Measurements from ENCODE around the gene HPX. TPM values are rescaled to one million over a fixed set of nuclear protein-coding genes. Genes with fewer than 3 reads are reported as not detected.

HPX gene
- total RNA-seq, 1 experiment from 2014 or later = 0.20 TPM

- H3K4me3 ChIP-seq = peak within 1 kb of the TSS; percentile 81
- H3K36me3 ChIP-seq = peaks cover 18% of the 10 kb centered on the region
- H3K9me3 ChIP-seq = no peaks in the 10 kb centered on the region
- DNase-seq = peak; percentile 92
- no peaks in the 10 kb centered on the region for H3K27me3 ChIP-seq
Measured at GRCh38 chr11:6473451-6474412, 32.9 kb upstream of the HPX start, which contains the start of gene TRIM3. TRIM3 (minus strand) TSS chr11:6473941; CDS start chr11:6465695, 8,246 bp downstream.

- no peak for DNase-seq
- Histone ChIP-seq H3K27me3 (no peaks in the 10 kb centered on the region), H3K4me3 (peak overlapping the region; percentile 81), H3K36me3 (peaks cover 10% of the 10 kb centered on the region), H3K9me3 (no peaks in the 10 kb centered on the region)
Measured at GRCh38 chr11:6472934-6473333, 32.1 kb upstream of the HPX start.

GRCh38 chr11:6469599-6469998 is 28.8 kb upstream of the HPX start:
- Histone ChIP-seq H3K9me3 (no peaks in the 10 kb centered on the region), H3K4me3 (no peak overlapping the region), H3K27me3 (no peaks in the 10 kb centered on the region), H3K36me3 (no peaks in the 10 kb centered on the region; the same call in 1 of the 2 replicates)
- DNase-seq = no peak

GRCh38 chr11:6468712-6469495 is 28.1 kb upstream of the HPX start:
- no peaks in the 10 kb centered on the region; the same call in 1 of the 2 replicates for H3K36me3 ChIP-seq
- H3K4me3 ChIP-seq = no peak overlapping the region
- DNase-seq = peak; percentile 59
- H3K27me3 ChIP-seq = no peaks in the 10 kb centered on the region
- H3K9me3 ChIP-seq = no peaks in the 10 kb centered on the region

- no peaks in the 10 kb centered on the region; the same call in 1 of the 2 replicates for H3K36me3 ChIP-seq
- no peaks in the 10 kb centered on the region for H3K27me3 ChIP-seq
- no peak overlapping the region for H3K4me3 ChIP-seq
- no peaks in the 10 kb centered on the region for H3K9me3 ChIP-seq
- no peak for DNase-seq
Measured at GRCh38 chr11:6459099-6459450, 18.3 kb upstream of the HPX start.

GRCh38 chr11:6458352-6459098 is 17.7 kb upstream of the HPX start:
- no peaks in the 10 kb centered on the region; the same call in 1 of the 2 replicates for H3K36me3 ChIP-seq
- no peaks in the 10 kb centered on the region for H3K9me3 ChIP-seq
- no peak overlapping the region for H3K4me3 ChIP-seq
- no peaks in the 10 kb centered on the region for H3K27me3 ChIP-seq
- DNase-seq = no peak

- no peak for DNase-seq
- H3K27me3 ChIP-seq = no peaks in the 10 kb centered on the region
- H3K9me3 ChIP-seq = no peaks in the 10 kb centered on the region
- peaks cover 3% of the 10 kb centered on the region for H3K36me3 ChIP-seq
- no peak overlapping the region for H3K4me3 ChIP-seq
Measured at GRCh38 chr11:6457581-6458320, 17.0 kb upstream of the HPX start.

GRCh38 chr11:6456361-6457073 is 15.7 kb upstream of the HPX start:
- peaks cover 6% of the 10 kb centered on the region for H3K36me3 ChIP-seq
- no peaks in the 10 kb centered on the region for H3K9me3 ChIP-seq
- no peaks in the 10 kb centered on the region for H3K27me3 ChIP-seq
- H3K4me3 ChIP-seq = no peak overlapping the region
- no peak for DNase-seq

GRCh38 chr11:6455070-6455469 is 14.3 kb upstream of the HPX start:
- no peaks in the 10 kb centered on the region for H3K27me3 ChIP-seq
- H3K4me3 ChIP-seq = no peak overlapping the region
- H3K9me3 ChIP-seq = no peaks in the 10 kb centered on the region
- peaks cover 12% of the 10 kb centered on the region for H3K36me3 ChIP-seq
- no peak for DNase-seq

- H3K36me3 ChIP-seq = peaks cover 12% of the 10 kb centered on the region
- no peak for DNase-seq
- H3K27me3 ChIP-seq = no peaks in the 10 kb centered on the region
- H3K4me3 ChIP-seq = no peak overlapping the region
- H3K9me3 ChIP-seq = no peaks in the 10 kb centered on the region
Measured at GRCh38 chr11:6453152-6453551, 12.4 kb upstream of the HPX start.

- peak; percentile 27 for DNase-seq
Measured at GRCh38 chr11:6452219-6452618, 11.4 kb upstream of the HPX start.

GRCh38 chr11:6448574-6448973 is 7.8 kb upstream of the HPX start:
- Histone ChIP-seq H3K4me3 (no peak overlapping the region), H3K27me3 (no peaks in the 10 kb centered on the region), H3K9me3 (no peaks in the 10 kb centered on the region), H3K36me3 (peaks cover 12% of the 10 kb centered on the region)
- DNase-seq = no peak

More at GRCh38 chr11:6452219-6452618, 11.4 kb upstream of the HPX start:
- Histone ChIP-seq H3K27me3 (no peaks in the 10 kb centered on the region), H3K4me3 (no peak overlapping the region), H3K36me3 (peaks cover 12% of the 10 kb centered on the region), H3K9me3 (no peaks in the 10 kb centered on the region)

- DNase-seq = peak; percentile 33
- Histone ChIP-seq H3K27me3 (no peaks in the 10 kb centered on the region), H3K36me3 (no peaks in the 10 kb centered on the region), H3K9me3 (no peaks in the 10 kb centered on the region), H3K4me3 (no peak overlapping the region)
Measured at GRCh38 chr11:6443269-6444003, 2.6 kb upstream of the HPX start.

- no peaks in the 10 kb centered on the region for H3K27me3 ChIP-seq
- H3K9me3 ChIP-seq = no peaks in the 10 kb centered on the region
- H3K4me3 ChIP-seq = no peak overlapping the region
- DNase-seq = no peak
- H3K36me3 ChIP-seq = no peaks in the 10 kb centered on the region
Measured at GRCh38 chr11:6442441-6442840, 1.7 kb upstream of the HPX start.

- Histone ChIP-seq H3K4me3 (no peak overlapping the region), H3K27me3 (no peaks in the 10 kb centered on the region), H3K9me3 (no peaks in the 10 kb centered on the region), H3K36me3 (no peaks in the 10 kb centered on the region)
- peak; percentile 33 for DNase-seq
Measured at GRCh38 chr11:6438979-6439571, 1.7 kb downstream of the HPX start.

Measured in MG63 (cell line).